22Rv1 (cell line): Measurements from ENCODE around the gene MKLN1.
"Not testable (repeated sequence)": the region's sequence is repeated elsewhere in the genome, so short reads cannot be mapped to it uniquely, and the experiment has no call there.

Experiments used
- H3K27ac ChIP-seq: fragments of 450-650 bp; 2 replicates; pipeline ENCODE4 v1.5.1; 2017
- ZFX ChIP-seq: fragments of 450-650 bp; IDR thresholded peaks from 2 replicates; pipeline ENCODE4 v1.6.1; 2017; ENCODE audit warnings: antibody characterized with exemption, borderline replicate concordance
- TF ChIP-seq, protein P1 (sequence below): fragments of 450-650 bp; IDR thresholded peaks from 2 replicates; pipeline ENCODE4 v1.5.1; 2017; ENCODE audit warnings: mild to moderate bottlenecking

MKLN1 gene

DNA sequence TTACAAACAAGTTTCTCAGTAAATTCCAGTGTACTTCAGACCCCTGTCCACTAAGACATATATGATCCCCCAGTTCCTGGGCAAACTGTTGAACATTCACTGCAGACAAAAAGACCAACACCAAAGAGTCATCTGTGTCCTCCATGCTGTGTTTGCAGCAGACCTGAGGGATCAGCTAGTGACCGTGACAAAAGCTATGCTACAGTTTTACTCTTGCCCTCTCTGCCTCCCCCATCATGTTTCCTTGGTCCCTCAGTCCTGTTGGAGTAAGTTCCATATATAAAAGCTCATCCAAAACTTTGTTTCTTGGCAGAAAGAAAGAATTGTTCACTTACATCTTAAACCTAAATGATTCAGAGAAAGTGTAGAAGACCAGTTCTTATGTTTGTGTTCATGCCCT is 172.7 kb downstream of the MKLN1 start:
- TF ChIP-seq, protein P1, sequence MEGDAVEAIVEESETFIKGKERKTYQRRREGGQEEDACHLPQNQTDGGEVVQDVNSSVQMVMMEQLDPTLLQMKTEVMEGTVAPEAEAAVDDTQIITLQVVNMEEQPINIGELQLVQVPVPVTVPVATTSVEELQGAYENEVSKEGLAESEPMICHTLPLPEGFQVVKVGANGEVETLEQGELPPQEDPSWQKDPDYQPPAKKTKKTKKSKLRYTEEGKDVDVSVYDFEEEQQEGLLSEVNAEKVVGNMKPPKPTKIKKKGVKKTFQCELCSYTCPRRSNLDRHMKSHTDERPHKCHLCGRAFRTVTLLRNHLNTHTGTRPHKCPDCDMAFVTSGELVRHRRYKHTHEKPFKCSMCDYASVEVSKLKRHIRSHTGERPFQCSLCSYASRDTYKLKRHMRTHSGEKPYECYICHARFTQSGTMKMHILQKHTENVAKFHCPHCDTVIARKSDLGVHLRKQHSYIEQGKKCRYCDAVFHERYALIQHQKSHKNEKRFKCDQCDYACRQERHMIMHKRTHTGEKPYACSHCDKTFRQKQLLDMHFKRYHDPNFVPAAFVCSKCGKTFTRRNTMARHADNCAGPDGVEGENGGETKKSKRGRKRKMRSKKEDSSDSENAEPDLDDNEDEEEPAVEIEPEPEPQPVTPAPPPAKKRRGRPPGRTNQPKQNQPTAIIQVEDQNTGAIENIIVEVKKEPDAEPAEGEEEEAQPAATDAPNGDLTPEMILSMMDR, result no peak
- no peak for TF ChIP-seq ZFX
- H3K27ac ChIP-seq, result no peak overlapping the region

DNA sequence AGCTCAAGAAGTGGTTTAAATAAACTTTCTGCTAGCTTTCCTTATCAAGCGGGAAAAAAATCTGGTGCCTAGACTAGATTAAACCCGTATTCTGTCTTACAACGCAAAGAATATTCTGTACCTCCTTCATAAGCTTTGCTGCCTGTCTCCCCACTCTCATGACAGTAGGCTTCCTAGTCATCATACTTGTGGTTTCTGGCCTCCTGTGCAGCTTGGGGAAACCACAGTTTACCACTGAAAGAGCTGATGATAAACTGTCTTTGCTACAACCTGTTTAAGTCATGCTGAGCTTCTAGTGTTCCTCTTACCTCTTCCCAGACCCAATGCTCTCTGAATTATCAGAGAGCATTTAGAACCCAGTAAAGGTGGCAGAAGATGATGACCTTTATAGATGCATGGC is 173.7 kb downstream of the MKLN1 start:
- no peak overlapping the region for H3K27ac ChIP-seq
- TF ChIP-seq, protein P1, result no peak
- TF ChIP-seq ZFX, result no peak

DNA sequence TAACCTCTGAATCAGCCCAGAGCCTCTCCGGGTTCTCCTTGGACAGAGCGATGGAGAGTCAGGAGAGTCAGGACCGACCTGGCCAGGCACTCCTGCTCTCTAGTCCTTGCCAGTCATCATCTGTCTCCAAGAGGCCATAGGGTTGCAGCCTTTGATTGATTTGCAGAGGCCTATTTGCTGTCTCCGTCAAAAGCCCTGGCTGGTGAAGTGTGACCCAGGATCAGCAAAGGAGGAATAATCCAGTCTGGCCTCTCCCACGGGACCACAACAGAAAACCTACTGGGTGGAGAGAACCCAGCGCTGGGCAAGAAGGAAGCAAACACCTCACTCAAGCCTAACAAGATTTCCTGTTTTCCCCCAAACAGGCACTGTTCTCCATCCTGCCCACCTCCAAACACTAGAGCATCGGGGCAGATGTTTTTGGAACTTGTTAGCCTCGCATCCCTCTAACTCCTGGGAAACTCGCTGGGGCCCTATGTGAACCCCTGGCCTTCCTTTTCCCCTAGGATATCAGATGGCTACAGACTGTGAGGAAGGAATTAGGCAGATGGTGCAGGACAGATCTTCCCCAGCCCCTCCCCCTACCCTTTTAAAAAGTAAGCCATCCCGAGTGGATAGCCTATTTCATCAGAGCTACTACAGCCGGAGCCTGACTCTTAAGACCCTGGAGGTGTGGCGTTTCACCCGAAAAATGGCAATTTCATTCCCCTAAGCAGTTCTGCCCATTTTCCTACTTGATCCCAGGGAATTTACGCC is 174.4 kb downstream of the MKLN1 start:
- TF ChIP-seq, protein P1, result no peak
- no peak for TF ChIP-seq ZFX
- H3K27ac ChIP-seq, result no peak overlapping the region

DNA sequence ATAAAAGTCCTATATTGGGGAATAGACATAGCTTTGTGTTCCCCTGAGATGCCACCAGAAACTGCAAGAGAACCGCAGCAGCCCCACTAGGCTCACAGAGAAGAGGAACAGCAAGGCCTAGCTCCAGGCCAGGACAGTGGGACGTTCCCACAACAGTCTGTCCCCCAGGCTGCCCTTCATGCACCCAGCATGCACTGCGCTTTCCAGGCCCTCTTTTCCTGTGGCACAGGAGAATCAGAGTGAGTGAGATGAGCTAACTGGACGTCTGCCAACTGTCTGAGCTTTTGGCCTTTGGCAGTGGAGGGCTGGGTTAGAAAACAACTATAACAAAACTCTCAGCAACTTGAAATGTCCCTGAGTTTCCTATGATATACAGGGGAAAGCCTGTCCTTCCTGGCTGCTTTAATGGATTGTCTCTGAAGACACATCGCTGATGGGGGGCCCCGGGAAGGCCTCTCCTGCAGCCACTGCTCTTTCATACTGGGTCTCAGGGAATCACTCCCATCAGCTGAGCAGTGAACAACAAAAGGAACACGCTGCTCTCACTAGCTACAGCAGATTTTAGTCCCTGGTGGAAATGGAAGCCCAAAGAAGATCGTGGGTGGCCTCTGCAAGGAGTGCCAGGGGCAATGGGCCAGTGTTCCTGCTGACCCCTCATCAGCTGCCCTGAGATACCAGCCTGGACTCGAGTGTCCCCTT is 175.3 kb downstream of the MKLN1 start:
- TF ChIP-seq ZFX, result no peak
- TF ChIP-seq, protein P1, result no peak
- H3K27ac ChIP-seq, result no peak overlapping the region

DNA sequence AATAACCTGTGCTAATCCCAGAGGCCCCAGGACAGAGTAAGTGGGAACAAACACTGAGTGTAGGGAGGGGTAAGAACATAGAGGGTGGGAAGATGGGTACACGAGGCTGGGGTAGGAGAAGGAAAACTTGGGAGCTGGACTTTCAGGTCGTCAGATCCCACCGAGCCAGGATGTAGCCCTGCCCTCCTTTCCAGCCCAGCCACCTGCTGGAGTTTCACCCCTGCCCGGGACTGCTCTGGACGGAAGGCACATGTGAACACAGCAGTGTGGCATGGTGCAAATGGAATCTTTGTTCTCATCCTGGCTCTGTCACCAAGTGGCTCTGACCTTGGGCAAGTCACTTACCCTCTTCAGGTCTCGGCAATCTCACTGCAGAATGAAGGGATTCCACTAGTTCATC is 176.0 kb downstream of the MKLN1 start:
- no peak overlapping the region for H3K27ac ChIP-seq
- TF ChIP-seq, protein P1, result no peak
- TF ChIP-seq ZFX, result no peak

- no peak for TF ChIP-seq ZFX
- TF ChIP-seq, protein P1, result no peak
- no peak overlapping the region for H3K27ac ChIP-seq
Measured at GRCh38 chr7:131504157-131504899, 176.7 kb downstream of the MKLN1 start.

GRCh38 chr7:131505037-131505620 is 177.5 kb downstream of the MKLN1 start:
- H3K27ac ChIP-seq, result not testable (repeated sequence)
